K562 (cell line): ENCODE results near the gene STAG2. TPM values are rescaled to one million over a fixed set of nuclear protein-coding genes. Genes with fewer than 3 reads are reported as not detected.

ENCODE experiments used
- BCOR ChIP-seq: fragments of 450-650 bp; IDR thresholded peaks from 2 replicates; pipeline ENCODE4 v1.6.1; 2016
- CBFA2T2 ChIP-seq: fragments of 450-650 bp; conservative IDR thresholded peaks from 2 replicates; pipeline ENCODE4 v1.6.1; 2017; ENCODE audit warnings: mild to moderate bottlenecking
- CBX2 ChIP-seq: fragments of 200-600 bp; sonication (generic); IDR thresholded peaks from one replicate; pipeline ENCODE4 v1.6.1; 2012; ENCODE audit warnings: mild to moderate bottlenecking, low read length, inconsistent platforms; ENCODE audit not compliant: insufficient read depth, poor library complexity, severe bottlenecking
- GABPB2 ChIP-seq: fragments of 250-450 bp; sonication (Bioruptor Pico); conservative IDR thresholded peaks from 2 replicates; pipeline ENCODE4 v1.5.1; 2021; ENCODE audit warnings: mild to moderate bottlenecking
- HNRNPH1 ChIP-seq: fragments of 200-400 bp; formaldehyde crosslinking; optimal IDR thresholded peaks from 2 replicates; pipeline ENCODE3; 2017; ENCODE audit warnings: low read depth, mild to moderate bottlenecking, low read length, moderate library complexity
- IRF1 ChIP-seq: sonication (generic); formaldehyde crosslinking; IDR thresholded peaks from 2 replicates; pipeline ENCODE4 v1.8.0; 2022; ENCODE audit warnings: missing genetic modification reagents, mild to moderate bottlenecking, borderline replicate concordance
- LCOR ChIP-seq: sonication (generic); formaldehyde crosslinking; IDR thresholded peaks from 2 replicates; pipeline ENCODE4 v1.8.0; 2022; ENCODE audit warnings: mild to moderate bottlenecking, missing genetic modification reagents
- MLX ChIP-seq, 2 experiments: fragments of 450-650 bp in 1 of 2; sonication (generic) in 1 of 2; formaldehyde crosslinking; conservative IDR thresholded peaks; 2 replicates each; pipeline versions ENCODE4 v1.4.0 to v1.8.1; 2020 to 2022; ENCODE audit warnings: mild to moderate bottlenecking in 1 of 2, missing genetic modification reagents in 1 of 2
- MXD1 ChIP-seq: fragments of 250-450 bp; sonication (Bioruptor Pico); IDR thresholded peaks from 2 replicates; pipeline ENCODE4 v1.8.0; 2021; ENCODE audit warnings: borderline replicate concordance, mild to moderate bottlenecking, moderate library complexity; ENCODE audit not compliant: poor library complexity, severe bottlenecking
- NEUROD1 ChIP-seq: fragments of 150-350 bp; IDR thresholded peaks from 2 replicates; pipeline ENCODE4 v1.6.1; 2014; ENCODE audit warnings: borderline replicate concordance, low read length, low read depth; ENCODE audit not compliant: partially characterized antibody
- NR2C2 ChIP-seq, 2 experiments: fragments of 200-800 bp in 1 of 2; sonication (Bioruptor generic) in 1 of 2; sonication (generic) in 1 of 2; formaldehyde crosslinking in 1 of 2; IDR thresholded peaks; 2 replicates each; pipeline versions ENCODE4 v1.6.1 to v1.8.0; 2016 to 2022; ENCODE audit warnings: mild to moderate bottlenecking in 1 of 2, missing compliant biosample characterization in 1 of 2, missing genetic modification characterization in 1 of 2, missing genetic modification reagents in 1 of 2
- RCOR1 ChIP-seq, 2 experiments: IDR thresholded peaks; 2 replicates each; pipeline ENCODE4 v1.6.1; 2012; ENCODE audit warnings: low read depth in 2 of 2, low read length in 2 of 2, borderline replicate concordance in 1 of 2, improper control_type of control experiment in 1 of 2
- SREBF2 ChIP-seq: sonication (generic); formaldehyde crosslinking; IDR thresholded peaks from 2 replicates; pipeline ENCODE4 v1.4.0; 2020; ENCODE audit warnings: mild to moderate bottlenecking, missing genetic modification reagents
- STAT5A ChIP-seq: IDR thresholded peaks from 2 replicates; pipeline ENCODE4 v1.6.1; 2012; ENCODE audit warnings: low read length, inconsistent platforms, borderline replicate concordance
- TFAM ChIP-seq: fragments of 250-450 bp; sonication (Bioruptor Pico); conservative IDR thresholded peaks from 2 replicates; pipeline ENCODE4 v1.5.0; 2021; ENCODE audit warnings: mild to moderate bottlenecking, moderate library complexity
- THAP7 ChIP-seq: fragments of 250-450 bp; sonication (Bioruptor Pico); IDR thresholded peaks from 2 replicates; pipeline ENCODE4 v1.5.0; 2021
- ZBED1 ChIP-seq: IDR thresholded peaks from 2 replicates; pipeline ENCODE4 v1.6.1; 2014
- ZBTB2 ChIP-seq: fragments of 450-650 bp; IDR thresholded peaks from 2 replicates; pipeline ENCODE4 v1.6.1; 2016; ENCODE audit warnings: antibody characterized with exemption
- ZBTB34 ChIP-seq: fragments of 250-450 bp; sonication (Bioruptor Pico); IDR thresholded peaks from 2 replicates; pipeline ENCODE4 v1.8.0; 2021; ENCODE audit warnings: mild to moderate bottlenecking, moderate library complexity
- ZNF143 ChIP-seq: sonication (generic); formaldehyde crosslinking; IDR thresholded peaks from 2 replicates; pipeline ENCODE4 v1.9.0; 2022; ENCODE audit warnings: mild to moderate bottlenecking, missing genetic modification reagents
- ZNF174 ChIP-seq: fragments of 250-450 bp; sonication (Bioruptor Pico); IDR thresholded peaks from 2 replicates; pipeline ENCODE4 v1.4.0; 2020; ENCODE audit warnings: mild to moderate bottlenecking
- ZNF551 ChIP-seq: fragments of 250-450 bp; sonication (Bioruptor Pico); IDR thresholded peaks from 2 replicates; pipeline ENCODE4 v1.5.0; 2021; ENCODE audit warnings: mild to moderate bottlenecking, moderate library complexity
- ZNF785 ChIP-seq: fragments of 250-450 bp; sonication (Bioruptor Pico); IDR thresholded peaks from 2 replicates; pipeline ENCODE4 v1.4.0; 2020; ENCODE audit warnings: mild to moderate bottlenecking
- polyA plus RNA-seq, 8 experiments: library from polyadenylated mRNA; depleted of rRNA in 4 of 8; stranded (reverse) in 5 of 8; unstranded in 3 of 8; fragments of >200 nt; fragmentation: Nextera tagmentation in 2 of 8; fragmentation: Illumina TruSeq in 1 of 8; extraction: Ambion mirVana in 2 of 8; extraction: Trizol in 1 of 8; gene quantifications; 2 replicates each; pipeline versions ENCODE4 v1.2.1 to v1.2.3, GENCODE V29; 2011 to 2014; ENCODE audit warnings: inconsistent platforms in 1 of 8, missing spikeins in 1 of 8
- total RNA-seq, 7 experiments: library from RNA; depleted of rRNA in 6 of 7; stranded (reverse); fragments of >200 nt in 6 of 7; fragmentation: Illumina TruSeq in 2 of 7; extraction: Trizol in 2 of 7; gene quantifications; 2 replicates each; pipeline versions ENCODE4 v1.2.1 to v1.2.3, GENCODE V29; 2011 to 2021; ENCODE audit warnings: low replicate concordance in 1 of 7

Gene STAG2
- total and polyA plus RNA-seq, 9 of the 15 experiments (the other 6 are each of a cell fraction or from before 2014, with no cell fraction given): 40.3 to 133 (median 90.1) TPM

GRCh38 chrX:123962794-123963373 lies 1.4 kb downstream of the STAG2 start (continued):
- no peak for TF ChIP-seq ZBTB2
- TF ChIP-seq IRF1 (CRISPR knock-in tag): no peak
- 0 out of 2 replicates have a peak, but pooled peaks have one; percentile 19 for TF ChIP-seq ZBED1
- 0 out of 4 replicates have a peak, but pooled peaks of 1 of the 2 experiments have one; percentile 8 for TF ChIP-seq RCOR1 (IDR thresholded peaks at IDR 0.05; ENCODE audit: borderline replicate concordance in 1 of 2, low read depth in 2 of 2, low read length in 2 of 2)
- no peak for TF ChIP-seq ZNF785
- TF ChIP-seq BCOR: no peak
- no peak for TF ChIP-seq ZBTB34 (CRISPR knock-in tag)
- TF ChIP-seq CBX2: no peak
- TF ChIP-seq GABPB2: no peak
- TF ChIP-seq NEUROD1: peak; percentile 23
- TF ChIP-seq MXD1 (CRISPR knock-in tag): no peak
- TF ChIP-seq ZNF174 (CRISPR knock-in tag): no peak
- TF ChIP-seq TFAM (CRISPR knock-in tag): no peak
- no peak for TF ChIP-seq THAP7 (CRISPR knock-in tag)
- no peak for TF ChIP-seq ZNF143 (CRISPR knock-in tag)
- no peak for TF ChIP-seq STAT5A
- no peak for TF ChIP-seq CBFA2T2
- no peak for TF ChIP-seq NR2C2 (CRISPR knock-in tag; IDR thresholded peaks at IDR 0.05)
- TF ChIP-seq NR2C2 (tag; IDR thresholded peaks at IDR 0.05): 0 out of 2 replicates have a peak, but pooled peaks have one; percentile 6
- no peak; the same call in 1 of the 2 replicates for TF ChIP-seq LCOR (CRISPR knock-in tag)
- no peak for TF ChIP-seq HNRNPH1
- TF ChIP-seq SREBF2 (CRISPR knock-in tag): no peak
- no peak for TF ChIP-seq MLX (CRISPR knock-in tag; conservative IDR thresholded peaks at IDR 0.05)
- TF ChIP-seq ZNF551 (CRISPR knock-in tag): no peak
